SK-N-SH treated with all-trans-retinoic acid at 6 μM for 48 hours (cell line): ENCODE results near the gene BMP10.

Experiments used
- ARNTL ChIP-seq: fragments of 450-650 bp; formaldehyde crosslinking; IDR thresholded peaks from 2 replicates; pipeline ENCODE4 v1.5.0; 2020; ENCODE audit warnings: low read depth, mild to moderate bottlenecking, moderate library complexity, borderline replicate concordance
- BACH2 ChIP-seq: fragments of 250-450 bp; sonication (Bioruptor Pico); IDR thresholded peaks from 2 replicates; pipeline ENCODE4 v1.9.0; 2021; ENCODE audit warnings: mild to moderate bottlenecking, borderline replicate concordance
- ESRRG ChIP-seq: fragments of 250-450 bp; sonication (Bioruptor Pico); IDR thresholded peaks from 2 replicates; pipeline ENCODE4 v1.6.1; 2021; ENCODE audit warnings: mild to moderate bottlenecking
- TCF4 ChIP-seq: fragments of 250-450 bp; sonication (Bioruptor Pico); IDR thresholded peaks from 2 replicates; pipeline ENCODE4 v1.8.0; 2021; ENCODE audit warnings: mild to moderate bottlenecking, moderate library complexity, borderline replicate concordance
- ZFP3 ChIP-seq: fragments of 250-450 bp; sonication (Bioruptor Pico); IDR thresholded peaks from 2 replicates; pipeline ENCODE4 v1.5.0; 2020; ENCODE audit warnings: mild to moderate bottlenecking, moderate library complexity
- ZFP30 ChIP-seq: fragments of 450-650 bp; formaldehyde crosslinking; IDR thresholded peaks from 2 replicates; pipeline ENCODE4 v1.5.0; 2022; ENCODE audit warnings: mild to moderate bottlenecking, moderate library complexity
- TF ChIP-seq, protein P1 (sequence below): fragments of 250-450 bp; sonication (Bioruptor Pico); IDR thresholded peaks from 2 replicates; pipeline ENCODE4 v1.5.1; 2020; ENCODE audit warnings: low read depth, mild to moderate bottlenecking, moderate library complexity
- TF ChIP-seq, protein P2 (sequence below): fragments of 250-450 bp; sonication (Bioruptor Pico); IDR thresholded peaks from 2 replicates; pipeline ENCODE4 v1.8.0; 2020; ENCODE audit warnings: mild to moderate bottlenecking, moderate library complexity, borderline replicate concordance
- TF ChIP-seq, protein P3 (sequence below): fragments of 250-450 bp; sonication (Bioruptor Pico); IDR thresholded peaks from 2 replicates; pipeline ENCODE4 v1.8.0; 2021; ENCODE audit warnings: low read depth, mild to moderate bottlenecking, moderate library complexity, borderline replicate concordance

DNA sequence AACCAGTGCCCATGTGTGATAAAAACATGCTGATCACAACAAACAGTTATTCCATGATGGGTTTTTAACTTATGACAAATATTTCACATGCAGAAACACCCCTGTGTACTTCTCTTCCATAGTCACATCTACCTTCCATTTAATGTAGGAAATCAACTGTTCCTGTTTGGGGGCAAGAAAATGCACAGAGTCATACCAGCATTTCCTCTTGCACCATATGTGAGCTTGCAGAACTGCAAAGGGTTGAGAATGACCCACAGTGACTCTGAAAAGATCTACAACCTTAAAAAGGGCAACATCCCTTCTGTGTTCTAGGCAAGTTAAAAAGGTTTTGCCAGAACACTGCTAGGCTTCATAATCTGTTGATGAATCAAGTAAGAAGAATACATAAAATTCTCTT, 9.9 kb downstream of the BMP10 start:
- TF ChIP-seq ZFP3 (CRISPR knock-in tag) = no peak
- no peak for TF ChIP-seq ARNTL (CRISPR knock-in tag)
- TF ChIP-seq, protein P1, sequence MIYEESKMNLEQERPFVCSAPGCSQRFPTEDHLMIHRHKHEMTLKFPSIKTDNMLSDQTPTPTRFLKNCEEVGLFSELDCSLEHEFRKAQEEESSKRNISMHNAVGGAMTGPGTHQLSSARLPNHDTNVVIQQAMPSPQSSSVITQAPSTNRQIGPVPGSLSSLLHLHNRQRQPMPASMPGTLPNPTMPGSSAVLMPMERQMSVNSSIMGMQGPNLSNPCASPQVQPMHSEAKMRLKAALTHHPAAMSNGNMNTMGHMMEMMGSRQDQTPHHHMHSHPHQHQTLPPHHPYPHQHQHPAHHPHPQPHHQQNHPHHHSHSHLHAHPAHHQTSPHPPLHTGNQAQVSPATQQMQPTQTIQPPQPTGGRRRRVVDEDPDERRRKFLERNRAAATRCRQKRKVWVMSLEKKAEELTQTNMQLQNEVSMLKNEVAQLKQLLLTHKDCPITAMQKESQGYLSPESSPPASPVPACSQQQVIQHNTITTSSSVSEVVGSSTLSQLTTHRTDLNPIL (CRISPR knock-in tag) = no peak
- TF ChIP-seq, protein P2, sequence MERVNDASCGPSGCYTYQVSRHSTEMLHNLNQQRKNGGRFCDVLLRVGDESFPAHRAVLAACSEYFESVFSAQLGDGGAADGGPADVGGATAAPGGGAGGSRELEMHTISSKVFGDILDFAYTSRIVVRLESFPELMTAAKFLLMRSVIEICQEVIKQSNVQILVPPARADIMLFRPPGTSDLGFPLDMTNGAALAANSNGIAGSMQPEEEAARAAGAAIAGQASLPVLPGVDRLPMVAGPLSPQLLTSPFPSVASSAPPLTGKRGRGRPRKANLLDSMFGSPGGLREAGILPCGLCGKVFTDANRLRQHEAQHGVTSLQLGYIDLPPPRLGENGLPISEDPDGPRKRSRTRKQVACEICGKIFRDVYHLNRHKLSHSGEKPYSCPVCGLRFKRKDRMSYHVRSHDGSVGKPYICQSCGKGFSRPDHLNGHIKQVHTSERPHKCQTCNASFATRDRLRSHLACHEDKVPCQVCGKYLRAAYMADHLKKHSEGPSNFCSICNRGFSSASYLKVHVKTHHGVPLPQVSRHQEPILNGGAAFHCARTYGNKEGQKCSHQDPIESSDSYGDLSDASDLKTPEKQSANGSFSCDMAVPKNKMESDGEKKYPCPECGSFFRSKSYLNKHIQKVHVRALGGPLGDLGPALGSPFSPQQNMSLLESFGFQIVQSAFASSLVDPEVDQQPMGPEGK (CRISPR knock-in tag) = no peak
- no peak for TF ChIP-seq ZFP30 (CRISPR knock-in tag)
- no peak for TF ChIP-seq TCF4 (CRISPR knock-in tag)
- TF ChIP-seq, protein P3, sequence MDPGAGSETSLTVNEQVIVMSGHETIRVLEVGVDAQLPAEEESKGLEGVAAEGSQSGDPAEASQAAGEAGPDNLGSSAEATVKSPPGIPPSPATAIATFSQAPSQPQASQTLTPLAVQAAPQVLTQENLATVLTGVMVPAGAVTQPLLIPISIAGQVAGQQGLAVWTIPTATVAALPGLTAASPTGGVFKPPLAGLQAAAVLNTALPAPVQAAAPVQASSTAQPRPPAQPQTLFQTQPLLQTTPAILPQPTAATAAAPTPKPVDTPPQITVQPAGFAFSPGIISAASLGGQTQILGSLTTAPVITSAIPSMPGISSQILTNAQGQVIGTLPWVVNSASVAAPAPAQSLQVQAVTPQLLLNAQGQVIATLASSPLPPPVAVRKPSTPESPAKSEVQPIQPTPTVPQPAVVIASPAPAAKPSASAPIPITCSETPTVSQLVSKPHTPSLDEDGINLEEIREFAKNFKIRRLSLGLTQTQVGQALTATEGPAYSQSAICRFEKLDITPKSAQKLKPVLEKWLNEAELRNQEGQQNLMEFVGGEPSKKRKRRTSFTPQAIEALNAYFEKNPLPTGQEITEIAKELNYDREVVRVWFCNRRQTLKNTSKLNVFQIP (CRISPR knock-in tag) = no peak
- TF ChIP-seq BACH2 (CRISPR knock-in tag) = no peak
- TF ChIP-seq ESRRG (CRISPR knock-in tag) = no peak
